Measurements from ENCODE around the gene TGFBR3.

Gene TGFBR3

DNA sequence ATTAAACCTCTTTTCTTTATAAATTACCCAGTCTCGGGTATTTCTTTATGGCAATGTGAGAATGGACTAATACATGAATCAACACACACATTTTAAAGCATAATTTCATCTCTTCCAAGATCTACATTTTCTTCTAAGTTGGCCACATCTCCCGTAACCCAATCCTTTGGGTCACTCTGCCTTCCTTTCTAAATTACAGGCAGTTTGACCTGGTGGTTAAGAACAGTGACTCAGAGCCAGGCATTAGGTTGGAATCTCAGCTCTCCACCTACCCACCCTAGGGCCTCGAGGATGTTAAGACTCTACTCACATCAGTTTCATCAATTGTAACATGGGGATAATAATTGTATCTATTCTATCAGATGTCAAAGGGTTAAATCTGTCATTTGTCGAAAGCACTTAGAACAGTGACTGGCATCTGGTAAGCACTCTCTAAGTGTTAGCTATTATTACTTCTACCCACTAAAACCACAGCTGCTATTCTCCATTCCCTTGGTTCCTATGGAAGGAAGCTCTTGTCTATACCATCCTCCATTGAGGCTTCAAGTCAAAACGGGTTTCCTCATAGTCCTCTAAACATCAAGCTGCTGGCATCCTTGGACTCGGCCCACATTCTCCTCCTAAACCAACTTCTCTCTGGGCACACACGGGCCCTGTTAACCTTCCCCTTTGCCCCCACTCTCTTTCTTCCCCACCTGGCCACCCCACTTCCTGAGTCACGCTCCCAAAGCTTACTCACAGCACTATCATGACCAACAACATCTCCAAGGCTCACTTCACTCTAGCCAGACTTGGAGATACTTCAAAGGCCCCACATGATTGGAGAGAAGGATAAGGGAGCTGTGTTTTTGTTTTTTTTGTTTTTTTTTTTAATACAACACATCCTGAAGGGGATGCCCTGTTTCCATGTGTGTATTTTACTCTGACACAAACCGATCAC is 116.9 kb downstream of the TGFBR3 start:
- CTCF ChIA-PET, result no interaction called here
- DNase-seq, result peak in 1 of 3 donors; percentile 3
- no peaks in the 10 kb centered on the region for H3K36me3 ChIP-seq (ENCODE audit: control insufficient read depth in 4 of 4, insufficient read depth in 4 of 4, low read length in 3 of 4)
- H3K9me3 ChIP-seq (ENCODE audit: control extremely low read depth in 1 of 5, control insufficient read depth in 4 of 5, insufficient read depth in 2 of 5, low read depth in 1 of 5, low read length in 4 of 5), result no peaks in the 10 kb centered on the region
- no peaks in the 10 kb centered on the region for H3K4me1 ChIP-seq (ENCODE audit: control extremely low read depth in 1 of 4, control insufficient read depth in 4 of 4, insufficient read depth in 4 of 4, low read length in 3 of 4)
- POLR2A ChIA-PET, result no interaction called here
- H3K4me3 ChIP-seq (ENCODE audit: control insufficient read depth in 1 of 7, extremely low read depth in 1 of 7, insufficient read depth in 4 of 7, low read depth in 2 of 7, low read length in 6 of 7), result no peak overlapping the region
- WGBS (ENCODE audit: insufficient coverage), result 90% methylated on average over 5 of the region's 9 CpGs
- H3K27ac ChIP-seq (ENCODE audit: insufficient read depth in 1 of 2, low read depth in 1 of 2, low read length in 2 of 2, poor library complexity in 1 of 2, severe bottlenecking in 2 of 2), result no peak overlapping the region
- no peaks in the 10 kb centered on the region for H3K27me3 ChIP-seq (replicated peaks in 2 of 5; ENCODE audit: control insufficient read depth in 4 of 5, insufficient read depth in 5 of 5, low read length in 4 of 5)

DNA sequence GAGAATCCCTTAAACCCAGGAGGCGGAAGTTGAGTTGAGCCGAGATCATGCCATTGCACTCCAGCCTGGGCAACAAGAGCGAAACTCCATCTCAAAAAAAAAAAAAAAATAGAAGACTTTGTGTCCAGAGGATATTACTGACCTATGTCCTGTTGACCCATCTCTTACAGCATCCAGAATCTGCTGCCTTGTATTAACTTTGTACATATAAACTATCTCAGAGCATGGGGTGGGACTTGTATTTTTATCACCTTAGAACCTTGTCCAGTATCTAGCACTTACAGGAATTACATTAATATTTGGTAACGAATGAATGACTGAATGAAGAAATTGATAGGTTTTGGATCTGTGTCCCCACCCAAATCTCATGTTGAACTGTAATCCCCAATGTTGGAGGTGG is 117.8 kb downstream of the TGFBR3 start:
- Histone ChIP-seq H3K27me3 (replicated peaks in 2 of 5; ENCODE audit: control insufficient read depth in 4 of 5, insufficient read depth in 5 of 5, low read length in 4 of 5) (no peaks in the 10 kb centered on the region), H3K9me3 (ENCODE audit: control extremely low read depth in 1 of 5, control insufficient read depth in 4 of 5, insufficient read depth in 2 of 5, low read depth in 1 of 5, low read length in 4 of 5) (no peaks in the 10 kb centered on the region), H3K4me3 (ENCODE audit: control insufficient read depth in 1 of 7, extremely low read depth in 1 of 7, insufficient read depth in 4 of 7, low read depth in 2 of 7, low read length in 6 of 7) (no peak overlapping the region), H3K36me3 (ENCODE audit: control insufficient read depth in 4 of 4, insufficient read depth in 4 of 4, low read length in 3 of 4) (no peaks in the 10 kb centered on the region), H3K27ac (ENCODE audit: insufficient read depth in 1 of 2, low read depth in 1 of 2, low read length in 2 of 2, poor library complexity in 1 of 2, severe bottlenecking in 2 of 2) (no peak overlapping the region), H3K4me1 (ENCODE audit: control extremely low read depth in 1 of 4, control insufficient read depth in 4 of 4, insufficient read depth in 4 of 4, low read length in 3 of 4) (no peaks in the 10 kb centered on the region)
- ChIA-PET POLR2A (interaction anchor here (0.6 kb wide), 1 partner anchor 81 kb away, joined by 4 read pairs; no protein-coding TSS in a partner anchor), CTCF (no interaction called here)
- 100% methylated on average over 1 of the region's 4 CpGs for WGBS (ENCODE audit: insufficient coverage)
- DNase-seq, result no peak

DNA sequence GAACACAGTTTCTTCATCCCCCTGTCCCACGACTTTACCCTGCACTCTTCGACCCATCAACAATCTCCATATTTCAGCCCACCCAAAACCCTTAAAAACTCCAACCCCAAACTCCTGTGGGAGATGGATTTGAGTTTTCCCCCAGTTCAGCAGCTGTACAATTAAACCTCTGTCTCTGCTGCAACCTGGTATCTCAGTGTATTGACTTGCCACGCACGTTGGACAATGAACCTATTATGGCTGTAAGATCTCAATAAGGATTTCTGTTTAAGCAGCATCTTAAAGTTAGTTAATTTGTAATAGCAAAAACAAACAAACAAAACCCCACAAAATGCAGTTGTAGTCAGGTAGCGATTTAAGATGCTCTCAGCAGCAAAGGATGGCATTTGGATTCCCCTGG is 119.1 kb downstream of the TGFBR3 start:
- Histone ChIP-seq H3K4me1 (ENCODE audit: control extremely low read depth in 1 of 4, control insufficient read depth in 4 of 4, insufficient read depth in 4 of 4, low read length in 3 of 4) (no peaks in the 10 kb centered on the region), H3K9me3 (ENCODE audit: control extremely low read depth in 1 of 5, control insufficient read depth in 4 of 5, insufficient read depth in 2 of 5, low read depth in 1 of 5, low read length in 4 of 5) (no peaks in the 10 kb centered on the region), H3K4me3 (ENCODE audit: control insufficient read depth in 1 of 7, extremely low read depth in 1 of 7, insufficient read depth in 4 of 7, low read depth in 2 of 7, low read length in 6 of 7) (no peak overlapping the region), H3K27me3 (replicated peaks in 2 of 5; ENCODE audit: control insufficient read depth in 4 of 5, insufficient read depth in 5 of 5, low read length in 4 of 5) (no peaks in the 10 kb centered on the region), H3K27ac (ENCODE audit: insufficient read depth in 1 of 2, low read depth in 1 of 2, low read length in 2 of 2, poor library complexity in 1 of 2, severe bottlenecking in 2 of 2) (no peak overlapping the region), H3K36me3 (ENCODE audit: control insufficient read depth in 4 of 4, insufficient read depth in 4 of 4, low read length in 3 of 4) (no peaks in the 10 kb centered on the region)
- ChIA-PET POLR2A (no interaction called here), CTCF (no interaction called here)
- DNase-seq, result no peak
- no CpG with 5 or more reads among the region's 5 CpGs for WGBS (ENCODE audit: insufficient coverage)

DNA sequence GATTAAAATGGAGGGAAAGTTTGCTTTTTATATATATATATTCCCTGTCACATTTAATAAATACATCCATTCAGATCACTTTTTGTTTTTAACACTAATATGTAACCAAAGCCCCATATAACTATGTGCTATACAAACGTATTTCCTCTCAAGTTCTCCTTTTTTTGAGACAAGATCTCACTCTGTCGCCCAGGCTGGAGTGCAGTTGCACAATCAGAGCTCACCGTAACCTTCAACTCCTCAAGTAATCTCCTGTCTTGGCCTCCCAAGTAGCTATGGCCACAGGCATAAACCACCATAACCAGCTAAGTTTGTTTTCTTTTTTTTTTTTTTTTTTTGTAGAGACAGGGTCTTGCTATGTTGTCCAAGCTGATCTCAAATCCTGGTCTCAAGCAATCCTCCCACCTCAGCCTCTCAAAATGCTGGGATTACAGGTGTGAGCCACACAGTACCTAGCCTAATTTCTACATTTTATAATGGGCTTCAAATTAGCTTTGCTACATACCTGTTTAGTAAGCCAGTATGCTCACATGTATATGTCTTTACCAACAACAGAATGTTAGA is 120.0 kb downstream of the TGFBR3 start:
- no peaks in the 10 kb centered on the region for H3K27me3 ChIP-seq (replicated peaks in 2 of 5; ENCODE audit: control insufficient read depth in 4 of 5, insufficient read depth in 5 of 5, low read length in 4 of 5)
- no peaks in the 10 kb centered on the region for H3K4me1 ChIP-seq (ENCODE audit: control extremely low read depth in 1 of 4, control insufficient read depth in 4 of 4, insufficient read depth in 4 of 4, low read length in 3 of 4)
- ChIA-PET CTCF (interaction anchor here (0.6 kb wide), 1 partner anchor 139 kb away, joined by 3 read pairs; no protein-coding TSS in a partner anchor), POLR2A (no interaction called here)
- peak in 2 of 3 donors; percentile 13 to 16 for DNase-seq
- no peaks in the 10 kb centered on the region for H3K9me3 ChIP-seq (ENCODE audit: control extremely low read depth in 1 of 5, control insufficient read depth in 4 of 5, insufficient read depth in 2 of 5, low read depth in 1 of 5, low read length in 4 of 5)
- WGBS (ENCODE audit: insufficient coverage), result 50% methylated on average over 2 of the region's 3 CpGs
- no peak overlapping the region for H3K27ac ChIP-seq (ENCODE audit: insufficient read depth in 1 of 2, low read depth in 1 of 2, low read length in 2 of 2, poor library complexity in 1 of 2, severe bottlenecking in 2 of 2)
- no peaks in the 10 kb centered on the region for H3K36me3 ChIP-seq (ENCODE audit: control insufficient read depth in 4 of 4, insufficient read depth in 4 of 4, low read length in 3 of 4)
- no peak overlapping the region for H3K4me3 ChIP-seq (ENCODE audit: control insufficient read depth in 1 of 7, extremely low read depth in 1 of 7, insufficient read depth in 4 of 7, low read depth in 2 of 7, low read length in 6 of 7)

DNA sequence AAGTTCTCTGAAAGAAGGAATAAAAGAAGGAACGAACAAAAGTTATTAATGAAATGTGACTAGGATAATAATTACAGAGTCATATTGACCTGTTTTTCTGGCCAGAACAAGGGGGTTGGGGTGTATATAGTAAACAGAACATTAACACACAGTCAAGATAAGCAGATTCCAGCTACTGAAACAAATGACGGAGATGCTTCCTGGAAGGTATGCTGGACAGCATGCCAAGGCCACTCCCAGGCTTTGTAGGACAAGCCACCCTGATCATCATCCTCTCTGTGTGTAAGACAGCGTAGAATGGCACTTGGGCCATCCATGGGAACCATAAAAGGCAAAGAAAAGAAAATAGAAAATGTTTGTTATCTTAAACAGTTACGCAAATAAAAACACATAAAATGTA is 120.7 kb downstream of the TGFBR3 start:
- Histone ChIP-seq H3K9me3 (ENCODE audit: control extremely low read depth in 1 of 5, control insufficient read depth in 4 of 5, insufficient read depth in 2 of 5, low read depth in 1 of 5, low read length in 4 of 5) (no peaks in the 10 kb centered on the region), H3K27ac (ENCODE audit: insufficient read depth in 1 of 2, low read depth in 1 of 2, low read length in 2 of 2, poor library complexity in 1 of 2, severe bottlenecking in 2 of 2) (no peak overlapping the region), H3K27me3 (replicated peaks in 2 of 5; ENCODE audit: control insufficient read depth in 4 of 5, insufficient read depth in 5 of 5, low read length in 4 of 5) (no peaks in the 10 kb centered on the region), H3K4me3 (ENCODE audit: control insufficient read depth in 1 of 7, extremely low read depth in 1 of 7, insufficient read depth in 4 of 7, low read depth in 2 of 7, low read length in 6 of 7) (no peak overlapping the region), H3K36me3 (ENCODE audit: control insufficient read depth in 4 of 4, insufficient read depth in 4 of 4, low read length in 3 of 4) (no peaks in the 10 kb centered on the region), H3K4me1 (ENCODE audit: control extremely low read depth in 1 of 4, control insufficient read depth in 4 of 4, insufficient read depth in 4 of 4, low read length in 3 of 4) (no peaks in the 10 kb centered on the region)
- ChIA-PET CTCF (interaction anchor here (0.6 kb wide), 1 partner anchor 139 kb away, joined by 3 read pairs; no protein-coding TSS in a partner anchor), POLR2A (no interaction called here)
- WGBS (ENCODE audit: insufficient coverage), result 90% methylated on average over 2 of the region's 4 CpGs
- no peak for DNase-seq

DNA sequence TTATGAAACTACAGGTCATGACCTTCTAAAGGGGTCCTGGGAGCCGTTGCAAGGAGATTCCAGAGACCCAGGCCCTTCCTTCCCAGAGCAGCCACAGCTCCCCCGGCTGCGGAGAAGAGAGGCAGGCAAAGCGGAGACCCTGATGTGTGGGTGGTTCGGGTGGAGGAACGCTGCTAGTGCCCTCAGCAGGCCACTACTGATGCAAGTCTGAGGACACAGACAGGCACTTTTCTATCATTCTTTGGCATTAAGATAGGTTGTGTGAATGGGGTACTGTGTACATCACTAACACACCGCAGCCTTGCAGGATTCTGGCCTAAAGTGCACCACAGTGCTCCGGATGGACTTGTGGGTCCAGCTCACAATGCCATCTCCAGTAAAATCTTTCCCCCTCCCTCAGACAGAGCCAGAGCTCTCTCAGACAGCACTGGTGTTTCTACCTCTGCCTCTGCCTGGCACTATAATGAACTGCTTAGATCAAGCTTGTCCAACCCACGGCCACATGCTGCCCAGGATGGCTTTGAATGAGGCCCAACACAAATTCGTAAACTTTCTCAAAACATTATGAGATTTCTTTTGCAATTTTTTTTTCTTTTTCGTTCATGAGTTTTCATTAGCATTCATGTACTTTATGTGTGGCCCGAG is 121.4 kb downstream of the TGFBR3 start:
- no peak for DNase-seq
- no peaks in the 10 kb centered on the region for H3K9me3 ChIP-seq (ENCODE audit: control extremely low read depth in 1 of 5, control insufficient read depth in 4 of 5, insufficient read depth in 2 of 5, low read depth in 1 of 5, low read length in 4 of 5)
- no peaks in the 10 kb centered on the region for H3K27me3 ChIP-seq (replicated peaks in 2 of 5; ENCODE audit: control insufficient read depth in 4 of 5, insufficient read depth in 5 of 5, low read length in 4 of 5)
- no peaks in the 10 kb centered on the region for H3K36me3 ChIP-seq (ENCODE audit: control insufficient read depth in 4 of 4, insufficient read depth in 4 of 4, low read length in 3 of 4)
- H3K4me3 ChIP-seq (ENCODE audit: control insufficient read depth in 1 of 7, extremely low read depth in 1 of 7, insufficient read depth in 4 of 7, low read depth in 2 of 7, low read length in 6 of 7), result no peak overlapping the region
- POLR2A ChIA-PET, result interaction anchor here (0.6 kb wide), 1 partner anchor 254 kb away, joined by 3 read pairs; no protein-coding TSS in a partner anchor
- no peaks in the 10 kb centered on the region for H3K4me1 ChIP-seq (ENCODE audit: control extremely low read depth in 1 of 4, control insufficient read depth in 4 of 4, insufficient read depth in 4 of 4, low read length in 3 of 4)
- 92% methylated on average over 9 of the region's 12 CpGs for WGBS (ENCODE audit: insufficient coverage)
- CTCF ChIA-PET, result no interaction called here
- no peak overlapping the region for H3K27ac ChIP-seq (ENCODE audit: insufficient read depth in 1 of 2, low read depth in 1 of 2, low read length in 2 of 2, poor library complexity in 1 of 2, severe bottlenecking in 2 of 2)

DNA sequence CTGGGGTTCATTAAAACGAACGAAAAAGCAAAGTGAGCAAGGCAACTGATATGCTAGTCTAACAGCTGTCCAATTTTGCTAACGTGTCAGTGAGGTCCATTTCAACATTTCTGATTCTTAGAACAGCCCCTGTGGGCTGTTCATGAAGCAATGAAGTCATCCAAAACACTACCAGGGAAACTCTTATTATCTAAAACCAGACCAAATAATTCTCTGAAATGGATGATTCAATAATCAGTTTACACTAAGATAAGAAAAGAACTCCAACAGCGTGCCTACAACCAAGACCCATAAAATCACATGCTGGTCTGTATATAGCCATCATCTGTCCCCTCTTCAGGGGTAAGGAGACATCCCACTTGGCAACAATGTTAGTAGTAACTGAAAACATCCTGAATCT is 122.7 kb downstream of the TGFBR3 start:
- H3K36me3 ChIP-seq (ENCODE audit: control insufficient read depth in 4 of 4, insufficient read depth in 4 of 4, low read length in 3 of 4), result no peaks in the 10 kb centered on the region
- WGBS (ENCODE audit: insufficient coverage), result 96% methylated on average over 4 of the region's 4 CpGs
- H3K9me3 ChIP-seq (ENCODE audit: control extremely low read depth in 1 of 5, control insufficient read depth in 4 of 5, insufficient read depth in 2 of 5, low read depth in 1 of 5, low read length in 4 of 5), result no peaks in the 10 kb centered on the region
- H3K4me3 ChIP-seq (ENCODE audit: control insufficient read depth in 1 of 7, extremely low read depth in 1 of 7, insufficient read depth in 4 of 7, low read depth in 2 of 7, low read length in 6 of 7), result no peak overlapping the region
- DNase-seq, result no peak
- CTCF ChIA-PET, result no interaction called here
- H3K4me1 ChIP-seq (ENCODE audit: control extremely low read depth in 1 of 4, control insufficient read depth in 4 of 4, insufficient read depth in 4 of 4, low read length in 3 of 4), result no peaks in the 10 kb centered on the region
- POLR2A ChIA-PET, result no interaction called here
- H3K27me3 ChIP-seq (replicated peaks in 2 of 5; ENCODE audit: control insufficient read depth in 4 of 5, insufficient read depth in 5 of 5, low read length in 4 of 5), result no peaks in the 10 kb centered on the region
- no peak overlapping the region for H3K27ac ChIP-seq (ENCODE audit: insufficient read depth in 1 of 2, low read depth in 1 of 2, low read length in 2 of 2, poor library complexity in 1 of 2, severe bottlenecking in 2 of 2)

All from common myeloid progenitor, CD34-positive (primary cell).